Ascending aorta (tissue), 2 donors: ENCODE data around the gene KIAA1671. TPM values are rescaled to one million over a fixed set of nuclear protein-coding genes. Genes with fewer than 3 reads are reported as not detected.
A peak's percentile ranks its signal among the peaks of the same experiment; 100 is the strongest.

Experiments
- DNase-seq, 2 donors: peaks; one replicate each; pipeline ENCODE4 v3.0.0-alpha.2; 2019; ENCODE audit warnings: low spot score in 2 of 2
- H3K27ac ChIP-seq, 2 donors: fragments of 200-600 bp; sonication (generic); one replicate each; pipeline ENCODE4 v1.5.1; 2016 to 2017; ENCODE audit warnings: mild to moderate bottlenecking in 1 of 2
- H3K27me3 ChIP-seq: fragments of 200-600 bp; sonication (generic); one replicate; pipeline ENCODE4 v1.5.1; 2017
- H3K36me3 ChIP-seq, 2 donors: fragments of 200-600 bp; sonication (generic); one replicate each; pipeline ENCODE4 v1.5.1; 2016
- H3K4me1 ChIP-seq, 2 donors: fragments of 200-600 bp; sonication (generic); one replicate each; pipeline ENCODE4 v1.5.1; 2016 to 2017; ENCODE audit warnings: mild to moderate bottlenecking in 1 of 2
- H3K4me3 ChIP-seq, 2 donors: fragments of 200-600 bp; sonication (generic); one replicate each; pipeline ENCODE4 v1.5.1; 2016 to 2017; ENCODE audit warnings: mild to moderate bottlenecking in 1 of 2
- H3K9me3 ChIP-seq, 2 donors: fragments of 200-600 bp; sonication (generic); one replicate each; pipeline ENCODE4 v1.5.1; 2016
- CTCF ChIP-seq, 3 experiments: fragments of 200-600 bp in 2 of 3; fragments of 450-650 bp in 1 of 3; sonication (generic) in 2 of 3; IDR thresholded peaks; one replicate each; pipeline ENCODE4 v1.5.1; 2016 to 2019; ENCODE audit warnings: antibody characterized with exemption in 3 of 3, mild to moderate bottlenecking in 1 of 3, moderate library complexity in 1 of 3
- intact Hi-C: fragments of 100-400 bp; cut with DNase I; formaldehyde crosslinking; loops from one replicate; pipeline ENCODE4 v1.15.1; 2023
- total RNA-seq: library from RNA; depleted of rRNA; stranded (reverse); fragments of >200 nt; gene quantifications from one replicate; pipeline ENCODE4 v1.1.0, GENCODE V29; 2016

KIAA1671 gene
- total RNA-seq, 1 donor from 2014 or later, result 79.0 TPM

- Histone ChIP-seq H3K4me1 (peaks cover 0 to 13% of the 10 kb centered on the region in 2 donors), H3K27ac (peak overlapping the region; percentile 41 to 55), H3K9me3 (no peaks in the 10 kb centered on the region), H3K4me3 (no peak overlapping the region), H3K27me3 (no peaks in the 10 kb centered on the region), H3K36me3 (no peaks in the 10 kb centered on the region)
- peak; percentile 29 to 61 (median 51) for TF ChIP-seq CTCF (IDR thresholded peaks at IDR 0.05)
- intact Hi-C loops, result no loop called here
- no peak for DNase-seq
Measured at GRCh38 chr22:25060522-25061071, 108.1 kb downstream of the KIAA1671 start.

DNA sequence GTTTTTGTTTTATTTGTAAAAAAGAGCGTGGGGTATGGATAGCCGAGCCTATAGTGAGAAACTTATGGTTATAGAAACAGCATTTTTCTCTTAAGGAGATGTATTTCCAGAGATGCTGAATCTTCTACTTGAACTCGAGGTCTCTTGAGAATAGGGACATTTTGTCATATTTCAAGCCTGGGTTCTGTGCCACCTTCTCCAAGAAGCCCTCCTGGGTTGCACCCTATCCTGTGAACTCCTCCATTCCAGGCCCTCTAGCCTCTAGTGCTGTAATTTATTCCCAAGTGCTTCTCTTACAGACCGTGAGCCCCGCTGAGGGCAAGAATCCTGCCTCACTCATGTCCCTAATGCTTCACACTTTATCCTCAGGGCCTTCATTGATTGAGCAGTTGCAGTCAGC is 108.6 kb downstream of the KIAA1671 start:
- no peak for TF ChIP-seq CTCF (IDR thresholded peaks at IDR 0.05)
- no peak overlapping the region for H3K4me3 ChIP-seq

GRCh38 chr22:25061605-25062376 is 109.3 kb downstream of the KIAA1671 start:
- Histone ChIP-seq H3K9me3 (no peaks in the 10 kb centered on the region), H3K4me3 (no peak overlapping the region), H3K27ac (peak overlapping the region; percentile 41 to 50), H3K4me1 (peaks cover 0 to 16% of the 10 kb centered on the region in 2 donors), H3K27me3 (no peaks in the 10 kb centered on the region), H3K36me3 (no peaks in the 10 kb centered on the region)
- intact Hi-C loops, result no loop called here
- no peak for DNase-seq
- no peak for TF ChIP-seq CTCF (IDR thresholded peaks at IDR 0.05)

More for the DNA sequence above, 108.6 kb downstream of the KIAA1671 start:
- intact Hi-C loops, result no loop called here
- DNase-seq, result no peak
- peak overlapping the region; percentile 41 to 50 for H3K27ac ChIP-seq
- H3K27me3 ChIP-seq, result no peaks in the 10 kb centered on the region
- H3K36me3 ChIP-seq, result no peaks in the 10 kb centered on the region
- peaks cover 0 to 13% of the 10 kb centered on the region in 2 donors for H3K4me1 ChIP-seq
- H3K9me3 ChIP-seq, result no peaks in the 10 kb centered on the region

DNA sequence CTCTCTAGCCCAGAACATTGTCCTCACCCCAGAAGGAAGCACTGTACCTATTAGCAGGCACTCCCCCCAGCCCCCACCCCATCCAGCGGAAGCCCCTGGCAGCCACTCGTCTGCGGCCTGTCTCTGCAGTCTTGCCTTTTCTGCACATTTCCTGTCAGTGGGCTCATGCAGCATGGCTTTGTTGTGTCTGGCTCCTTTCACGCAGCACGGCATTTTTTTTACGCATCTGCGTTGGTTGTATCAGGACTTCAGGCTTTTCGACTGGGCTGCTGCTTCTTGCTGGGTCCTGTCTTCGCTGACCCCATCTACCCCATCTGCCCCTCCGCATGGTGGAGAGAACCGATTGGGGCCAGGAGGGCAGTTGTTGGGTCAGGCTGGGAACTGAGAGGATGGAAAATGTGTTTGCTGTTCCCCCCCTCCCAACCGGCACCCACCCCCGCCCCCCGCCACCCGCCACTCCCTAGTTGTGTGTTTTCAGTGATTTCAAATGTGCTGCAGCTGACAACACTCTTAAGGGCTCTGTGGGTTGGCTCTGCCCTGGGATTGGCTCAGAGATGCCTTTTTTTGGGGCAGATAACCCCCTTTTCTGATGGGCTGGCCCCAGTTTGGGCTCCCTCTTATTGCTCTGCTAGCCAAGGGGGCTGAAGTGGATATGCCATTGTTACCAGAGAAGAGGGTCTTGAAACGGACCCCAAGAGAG is 110.0 kb downstream of the KIAA1671 start:
- peak in 1 of 2 donors; percentile 77 for DNase-seq
- H3K27ac ChIP-seq, result peak overlapping the region; percentile 41 to 50
- no peaks in the 10 kb centered on the region for H3K27me3 ChIP-seq
- TF ChIP-seq CTCF (IDR thresholded peaks at IDR 0.05), result no peak
- peaks cover 2 to 23% of the 10 kb centered on the region in 2 donors for H3K4me1 ChIP-seq
- no peaks in the 10 kb centered on the region for H3K9me3 ChIP-seq
- no peaks in the 10 kb centered on the region for H3K36me3 ChIP-seq
- H3K4me3 ChIP-seq, result no peak overlapping the region
- intact Hi-C loops, result no loop called here

GRCh38 chr22:25064894-25065560 is 112.5 kb downstream of the KIAA1671 start:
- intact Hi-C loops, result no loop called here
- Histone ChIP-seq H3K9me3 (no peaks in the 10 kb centered on the region), H3K27me3 (no peaks in the 10 kb centered on the region), H3K36me3 (no peaks in the 10 kb centered on the region), H3K27ac (peak overlapping the region in 1 of 2 donors; percentile 27), H3K4me3 (no peak overlapping the region), H3K4me1 (peaks cover 23 to 45% of the 10 kb centered on the region in 2 donors)
- DNase-seq, result no peak
- TF ChIP-seq CTCF (IDR thresholded peaks at IDR 0.05), result no peak
